CD4-positive, alpha-beta T cell treated with Interleukin-4 for 4 hours (primary cell): ENCODE measurements around the gene CSF2RB.

Experiments used
- DNase-seq: peaks from one replicate; pipeline ENCODE4 v3.0.0-alpha.2; 2020

Gene CSF2RB

DNA sequence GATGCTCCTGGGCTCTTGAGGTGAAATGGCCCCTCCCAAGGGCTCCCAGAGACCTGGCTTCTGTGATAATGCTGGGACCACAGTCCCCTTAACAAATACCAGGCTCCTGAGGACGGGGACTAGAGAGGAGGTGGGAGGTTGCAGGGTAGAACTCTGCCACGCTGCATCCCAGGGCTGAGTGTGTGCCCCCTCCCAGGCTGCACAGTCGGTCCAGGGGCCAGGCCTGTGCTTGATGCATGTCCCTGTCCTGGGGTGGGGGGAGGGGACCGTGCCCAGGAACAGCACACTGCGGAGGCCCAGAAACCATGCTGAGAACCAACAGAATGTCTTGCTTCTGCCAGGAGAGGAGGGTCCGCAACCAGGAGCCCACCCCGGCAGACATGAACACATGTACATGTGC, 9.3 kb downstream of the CSF2RB start:
- no peak for DNase-seq

DNA sequence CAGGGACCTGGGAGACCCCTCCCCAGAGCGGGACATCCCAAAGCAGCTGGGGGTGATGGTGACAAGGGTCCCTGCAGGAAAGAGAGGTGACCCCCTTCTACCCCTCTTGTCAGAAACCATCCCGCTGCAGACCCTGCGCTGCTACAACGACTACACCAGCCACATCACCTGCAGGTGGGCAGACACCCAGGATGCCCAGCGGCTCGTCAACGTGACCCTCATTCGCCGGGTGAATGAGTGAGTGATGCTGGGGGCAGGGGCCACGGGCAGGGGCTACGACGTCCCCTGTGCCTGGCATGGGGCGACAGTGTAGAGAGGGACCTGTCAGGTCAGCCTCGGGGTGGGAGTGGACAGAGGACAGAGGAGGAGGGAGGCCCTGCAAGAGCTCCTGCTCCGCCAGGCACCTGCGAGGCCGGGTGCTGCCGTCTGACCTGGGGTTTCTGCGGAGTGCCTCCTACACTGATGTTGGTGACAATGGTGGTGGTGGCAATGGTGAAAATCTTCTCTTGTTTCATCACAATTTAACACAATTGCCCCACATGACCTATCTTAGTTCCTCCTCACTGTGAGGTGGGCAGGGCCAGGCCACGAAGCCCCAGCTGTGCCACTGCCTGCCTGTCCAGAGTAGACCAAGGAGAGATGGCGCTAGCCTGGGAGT, 9.8 kb downstream of the CSF2RB start:
- no peak for DNase-seq

DNA sequence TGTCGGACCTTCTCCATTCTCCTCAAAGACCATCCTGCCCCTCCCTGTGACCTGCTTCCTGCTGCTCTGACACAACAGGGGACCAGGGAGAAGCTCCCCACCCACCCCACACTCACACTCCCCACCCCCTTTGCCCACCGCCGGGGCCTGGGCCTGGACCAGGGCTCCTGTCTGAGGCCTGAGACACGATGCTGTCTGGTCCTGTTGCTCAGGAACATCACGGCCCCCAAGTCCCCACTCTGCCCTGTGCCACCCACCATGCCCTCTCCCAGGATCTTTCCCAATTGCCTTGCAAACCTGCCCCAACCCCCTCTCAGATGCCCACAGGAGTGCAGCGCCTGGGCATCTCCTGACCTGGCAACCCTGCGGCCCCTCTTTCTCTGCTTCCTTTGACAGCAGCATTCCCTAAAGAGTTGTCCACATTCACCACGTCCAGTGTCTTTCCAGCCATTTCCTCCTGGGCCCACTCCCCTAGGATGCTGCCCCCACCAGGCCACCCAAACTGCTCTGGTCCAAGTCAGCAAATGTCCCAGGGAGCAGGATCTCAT, 10.8 kb downstream of the CSF2RB start:
- no peak for DNase-seq

DNA sequence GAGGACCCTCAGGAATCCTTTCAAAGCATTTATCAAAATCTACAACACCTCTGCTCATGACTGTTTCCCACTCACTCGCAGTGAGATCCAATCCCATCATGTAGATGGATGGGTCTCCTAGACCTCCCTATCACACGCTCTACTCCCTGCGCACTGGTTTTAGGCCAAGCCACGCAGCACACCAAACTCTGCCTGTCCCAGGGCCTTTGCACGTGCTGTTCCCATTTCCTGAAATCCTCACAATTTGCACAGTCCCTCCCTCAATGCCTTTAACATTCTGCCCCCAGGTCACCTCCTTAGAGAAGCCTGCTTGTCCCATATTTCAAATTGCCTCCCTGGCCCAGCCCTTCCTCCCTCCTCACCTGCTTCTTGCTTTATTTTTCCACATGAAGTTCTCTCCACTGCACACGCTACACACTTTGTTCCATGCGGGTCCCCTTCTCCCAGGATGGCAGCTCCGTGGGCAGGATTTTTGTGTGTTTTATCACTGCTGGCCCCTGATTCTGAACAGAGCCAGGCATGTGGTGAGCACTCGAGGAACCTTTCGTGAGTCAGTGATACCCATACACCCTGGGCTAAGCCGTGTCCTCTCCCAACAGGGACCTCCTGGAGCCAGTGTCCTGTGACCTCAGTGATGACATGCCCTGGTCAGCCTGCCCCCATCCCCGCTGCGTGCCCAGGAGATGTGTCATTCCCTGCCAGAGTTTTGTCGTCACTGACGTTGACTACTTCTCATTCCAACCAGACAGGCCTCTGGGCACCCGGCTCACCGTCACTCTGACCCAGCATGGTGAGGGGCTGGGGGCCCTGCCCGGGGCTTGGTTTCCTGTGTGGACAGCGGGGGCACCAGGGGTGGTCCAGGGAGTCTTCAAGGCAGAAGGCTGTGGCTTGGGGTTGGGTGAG, 12.2 kb downstream of the CSF2RB start:
- no peak for DNase-seq

DNA sequence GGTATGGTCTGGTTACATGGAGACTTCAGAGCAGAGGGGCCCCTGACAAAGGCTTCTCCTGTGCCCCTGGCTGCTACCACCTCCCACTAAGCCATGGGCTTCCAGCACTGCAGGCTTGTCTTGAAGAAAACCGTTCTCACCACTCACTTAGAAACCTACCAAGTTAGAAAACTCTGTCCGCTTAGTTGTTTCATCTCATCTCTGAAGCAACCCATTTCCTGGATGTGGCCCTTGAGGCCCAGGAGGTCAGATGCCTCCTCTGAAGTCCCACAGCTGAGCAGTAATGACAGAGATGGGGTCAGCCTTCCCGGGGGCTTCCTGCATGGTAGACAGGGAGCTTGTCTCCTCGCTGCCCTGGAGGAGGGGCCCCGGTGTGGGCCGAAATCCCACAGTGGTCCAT, 12.9 kb downstream of the CSF2RB start:
- no peak for DNase-seq

DNA sequence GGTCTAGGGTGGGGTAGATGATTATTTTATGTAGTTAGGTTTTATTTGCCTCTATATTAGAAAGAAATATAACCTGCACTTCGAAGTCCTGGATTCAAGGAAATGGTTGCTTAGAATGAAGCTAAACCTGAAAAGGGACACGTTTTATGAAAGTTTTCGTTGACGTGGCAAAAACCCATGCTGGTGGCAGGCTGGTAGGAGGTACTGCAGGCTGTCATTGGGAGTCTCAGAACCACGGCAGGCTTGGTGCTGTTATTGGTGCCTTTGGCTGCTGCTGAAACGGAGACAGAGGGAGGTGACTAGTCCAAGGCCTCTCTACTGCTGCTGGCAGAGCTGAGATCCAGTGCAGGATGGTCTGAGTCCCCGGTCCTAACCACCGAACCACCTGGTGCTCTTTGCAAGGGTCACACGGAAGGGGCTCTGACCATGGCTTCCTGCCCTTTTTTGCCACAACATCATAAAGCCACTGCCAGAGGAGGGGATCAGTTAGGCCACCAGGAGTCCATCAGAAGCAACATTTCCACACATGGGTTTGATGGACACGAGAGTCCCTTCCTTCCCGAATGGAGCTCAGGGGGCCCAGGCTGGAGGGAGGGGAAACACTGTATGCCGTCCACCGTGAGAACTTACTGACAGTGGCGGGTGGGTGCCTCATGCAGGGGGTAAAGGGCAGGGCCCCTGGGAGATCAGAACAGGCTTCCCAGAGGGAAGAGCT, 13.4 kb downstream of the CSF2RB start:
- no peak for DNase-seq

DNA sequence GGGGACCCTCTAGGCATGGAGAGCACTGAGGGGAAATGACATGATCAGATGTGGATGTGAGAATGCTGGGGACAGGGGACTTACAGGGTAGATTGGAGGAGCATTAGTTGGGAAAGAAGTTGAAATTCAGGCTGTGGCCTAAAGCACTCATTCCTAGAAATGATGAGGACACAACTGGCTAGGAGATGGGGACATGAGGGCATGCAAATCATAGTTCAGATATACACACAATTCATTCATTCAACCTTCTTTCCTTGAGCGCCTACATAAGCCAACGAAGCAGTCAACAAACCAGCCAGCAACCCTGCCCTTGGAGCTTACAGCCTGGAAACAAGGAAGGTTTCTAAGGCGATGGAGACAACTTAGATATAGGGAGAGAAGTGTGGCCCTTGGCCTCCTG, 14.2 kb downstream of the CSF2RB start:
- no peak for DNase-seq

DNA sequence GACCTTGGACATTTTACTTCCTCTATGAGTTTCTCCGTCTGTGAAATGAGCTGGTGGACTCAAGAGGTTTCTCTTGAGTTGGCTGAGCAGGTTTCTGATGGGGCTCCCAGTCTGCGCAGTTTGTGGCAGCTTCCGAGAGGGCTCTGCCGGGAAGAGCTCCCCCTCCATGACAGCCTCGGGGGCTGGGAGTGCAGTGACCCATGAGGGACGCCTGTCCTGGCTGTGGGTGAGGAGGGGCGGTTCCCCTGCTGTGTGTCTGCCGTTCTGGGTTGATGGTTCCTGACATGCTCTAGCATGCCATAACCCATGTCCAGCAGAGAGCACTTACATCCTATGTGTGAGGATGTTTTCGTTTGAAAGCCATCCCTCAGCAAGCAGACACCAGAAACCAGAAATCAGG, 14.8 kb downstream of the CSF2RB start:
- no peak for DNase-seq

DNA sequence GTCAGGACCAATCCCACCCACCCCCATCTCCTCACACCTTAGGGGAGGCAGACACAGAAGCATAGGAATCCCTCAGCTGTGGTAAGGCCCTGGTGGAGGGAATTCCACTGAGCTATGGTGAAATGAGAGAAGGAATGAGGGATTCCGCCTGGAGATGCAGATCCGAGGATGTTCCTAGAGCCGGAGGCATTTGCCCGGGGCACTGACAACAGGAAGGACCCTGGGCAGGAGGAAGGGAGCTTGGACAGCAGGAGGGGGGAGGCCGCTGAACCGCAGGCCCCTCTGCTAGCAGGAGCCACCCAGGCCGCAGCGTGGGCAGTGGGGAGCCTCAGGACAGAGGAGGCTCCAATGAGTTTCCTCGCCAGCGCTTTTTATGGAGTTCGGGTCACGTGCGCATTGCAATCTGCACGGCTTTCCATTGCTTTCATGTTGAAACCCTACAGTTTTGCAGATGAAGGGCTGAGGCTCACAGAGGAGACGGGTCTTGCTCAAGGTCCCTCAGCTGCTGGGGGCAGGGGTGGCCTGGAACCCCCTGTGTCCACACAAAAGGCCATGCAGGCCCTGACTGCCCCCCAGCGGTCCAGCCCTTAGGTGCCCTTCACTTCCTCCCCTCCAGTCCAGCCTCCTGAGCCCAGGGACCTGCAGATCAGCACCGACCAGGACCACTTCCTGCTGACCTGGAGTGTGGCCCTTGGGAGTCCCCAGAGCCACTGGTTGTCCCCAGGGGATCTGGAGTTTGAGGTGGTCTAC, 15.5 kb downstream of the CSF2RB start:
- no peak for DNase-seq

DNA sequence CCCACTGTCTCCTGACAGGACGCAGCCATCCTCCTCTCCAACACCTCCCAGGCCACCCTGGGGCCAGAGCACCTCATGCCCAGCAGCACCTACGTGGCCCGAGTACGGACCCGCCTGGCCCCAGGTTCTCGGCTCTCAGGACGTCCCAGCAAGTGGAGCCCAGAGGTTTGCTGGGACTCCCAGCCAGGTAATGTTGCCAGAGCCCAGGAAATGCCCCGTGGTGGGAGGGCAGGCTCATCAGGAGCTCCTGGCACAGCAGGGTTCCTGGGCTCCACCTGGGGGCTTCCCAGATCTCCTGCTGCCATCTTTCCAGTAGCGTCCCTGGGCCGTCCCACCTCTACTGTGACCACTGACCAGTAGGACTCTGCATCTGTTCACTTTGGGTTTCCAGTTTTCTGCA, 16.2 kb downstream of the CSF2RB start:
- no peak for DNase-seq

DNA sequence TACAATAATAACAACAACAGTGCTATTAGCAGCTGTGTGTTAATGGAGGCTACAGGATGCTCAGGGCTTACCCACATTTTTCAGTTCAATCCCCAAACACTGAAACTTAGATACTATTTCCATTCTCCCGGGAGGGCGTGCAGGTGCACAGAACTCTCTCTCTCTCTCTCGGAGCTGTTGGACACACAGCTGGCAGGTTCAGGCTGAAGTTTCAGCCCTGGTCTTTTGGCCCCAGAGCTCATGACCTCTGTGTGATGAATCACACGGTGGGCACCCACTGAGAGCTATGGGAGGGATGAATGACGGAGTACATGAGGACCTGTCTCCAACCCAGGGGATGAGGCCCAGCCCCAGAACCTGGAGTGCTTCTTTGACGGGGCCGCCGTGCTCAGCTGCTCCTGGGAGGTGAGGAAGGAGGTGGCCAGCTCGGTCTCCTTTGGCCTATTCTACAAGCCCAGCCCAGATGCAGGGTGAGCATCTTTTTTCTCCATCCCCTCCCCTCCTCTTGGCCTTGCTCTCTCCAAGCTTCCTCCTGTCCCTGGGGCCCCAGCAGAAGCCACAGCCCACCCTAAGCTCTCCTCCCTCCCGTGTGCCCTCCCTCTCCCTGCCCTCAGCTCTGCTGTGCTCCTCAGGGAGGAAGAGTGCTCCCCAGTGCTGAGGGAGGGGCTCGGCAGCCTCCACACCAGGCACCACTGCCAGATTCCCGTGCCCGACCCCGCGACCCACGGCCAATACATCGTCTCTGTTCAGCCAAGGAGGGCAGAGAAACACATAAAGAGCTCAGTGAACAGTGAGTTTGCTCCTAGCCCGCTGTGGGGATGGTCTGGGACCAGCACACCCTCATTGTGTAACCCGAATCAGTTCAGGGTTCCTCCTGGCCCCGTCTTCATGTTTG, 16.9 kb downstream of the CSF2RB start:
- no peak for DNase-seq

DNA sequence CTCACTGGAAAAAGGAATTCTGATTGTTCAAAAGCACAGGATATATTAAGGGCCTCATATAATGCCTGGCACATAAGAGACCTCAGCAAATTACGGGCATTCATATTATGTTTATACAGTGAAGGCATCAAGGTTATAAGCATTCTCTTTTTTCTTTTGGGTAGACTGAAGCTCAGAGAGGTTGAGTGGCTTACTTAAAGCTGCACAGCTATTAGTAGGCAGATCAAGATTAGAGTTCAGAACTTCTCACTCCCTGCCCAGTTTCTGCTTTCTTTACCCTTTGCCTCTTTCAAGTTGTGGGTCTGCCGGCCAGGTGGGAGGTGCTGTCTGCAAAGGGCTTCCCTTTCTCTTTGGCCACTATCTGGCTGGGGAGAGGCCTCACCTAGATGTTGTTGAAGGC, 18.0 kb downstream of the CSF2RB start:
- no peak for DNase-seq

DNA sequence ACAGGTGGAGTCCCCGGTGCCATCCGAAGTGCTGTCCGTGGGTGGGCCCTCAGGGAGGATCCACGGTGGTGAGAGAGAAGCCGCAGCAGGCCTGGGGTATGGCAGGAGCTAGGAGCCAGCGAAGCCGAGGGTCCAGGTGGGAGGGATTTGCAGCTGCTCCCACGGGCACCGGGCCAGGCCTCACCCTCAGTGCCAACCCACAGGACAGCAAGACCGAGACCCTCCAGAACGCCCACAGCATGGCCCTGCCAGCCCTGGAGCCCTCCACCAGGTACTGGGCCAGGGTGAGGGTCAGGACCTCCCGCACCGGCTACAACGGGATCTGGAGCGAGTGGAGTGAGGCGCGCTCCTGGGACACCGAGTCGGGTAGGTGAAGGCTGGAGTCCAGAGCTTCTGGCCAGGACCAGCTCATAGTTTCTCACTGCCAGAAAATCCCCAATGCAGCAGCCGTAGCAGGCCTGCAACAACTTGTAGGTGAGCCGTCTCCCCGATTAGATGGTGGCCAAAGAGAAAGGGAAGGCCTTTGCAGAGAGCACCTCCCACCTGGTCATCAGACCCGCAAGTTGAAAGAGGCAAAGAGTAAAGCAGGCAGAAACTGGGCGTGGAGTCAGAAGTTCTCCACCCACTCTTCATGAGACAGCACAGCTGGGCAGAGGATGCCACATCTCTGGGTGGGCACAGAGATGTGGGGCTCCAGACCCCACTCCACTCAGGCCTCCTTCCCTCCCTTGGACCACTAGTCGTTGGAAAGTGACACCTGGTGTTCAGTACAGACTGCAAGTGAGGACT, 20.4 kb downstream of the CSF2RB start:
- no peak for DNase-seq

DNA sequence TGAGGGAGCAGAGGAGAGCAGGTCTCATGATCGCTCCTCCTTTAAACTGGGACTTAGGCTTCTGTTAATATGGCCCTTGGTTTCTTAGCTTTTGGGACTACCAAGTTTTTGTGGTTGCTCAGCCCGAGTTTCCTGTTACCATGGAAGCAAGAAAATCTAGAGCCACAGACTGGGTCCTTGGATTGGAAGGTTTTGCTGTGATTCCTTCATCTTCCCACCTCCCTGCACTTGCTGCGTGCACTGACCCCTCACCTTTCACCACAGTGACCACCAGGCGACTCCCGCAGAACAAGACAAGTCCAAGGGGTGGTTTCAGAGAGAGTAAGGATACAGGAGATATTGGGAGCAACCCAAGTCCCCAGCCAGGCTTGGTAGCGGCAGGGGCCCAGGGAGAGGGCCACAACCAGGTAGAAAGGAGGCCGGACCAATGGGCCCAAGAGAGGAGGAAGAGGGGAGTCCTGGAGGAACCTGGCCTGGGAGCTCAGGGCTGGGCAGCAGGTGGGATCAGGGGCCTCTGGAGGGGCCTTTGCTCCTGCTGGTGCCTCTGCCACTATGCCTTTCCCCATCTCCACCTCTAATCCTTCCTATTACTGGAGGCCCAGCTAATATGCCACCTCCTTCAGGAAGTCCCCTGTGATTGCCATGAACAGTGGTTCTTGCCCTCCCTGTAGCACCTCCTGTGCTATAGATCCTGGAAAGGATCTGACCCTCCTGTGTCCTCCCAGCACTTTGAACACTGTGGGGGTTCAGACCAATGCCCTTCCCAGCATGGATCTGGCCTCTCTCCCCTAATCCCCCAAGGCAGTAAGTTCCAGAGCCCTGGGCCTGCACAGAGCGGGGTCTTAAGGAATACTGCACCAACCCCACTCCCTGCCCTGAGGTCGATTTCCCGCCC, 21.2 kb downstream of the CSF2RB start:
- DNase-seq: no peak

DNA sequence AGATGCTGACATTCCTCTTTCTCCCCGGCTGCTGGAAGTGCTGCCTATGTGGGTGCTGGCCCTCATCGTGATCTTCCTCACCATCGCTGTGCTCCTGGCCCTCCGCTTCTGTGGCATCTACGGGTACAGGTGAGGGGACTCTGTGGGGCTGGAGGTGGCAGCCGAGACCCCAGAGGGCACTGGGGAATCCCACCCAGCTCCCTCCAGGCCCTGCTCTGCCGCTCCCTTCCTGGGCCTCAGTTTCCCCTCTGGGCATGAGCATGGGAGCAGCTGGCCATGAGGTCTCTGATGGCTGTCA, 21.8 kb downstream of the CSF2RB start:
- DNase-seq: no peak

DNA sequence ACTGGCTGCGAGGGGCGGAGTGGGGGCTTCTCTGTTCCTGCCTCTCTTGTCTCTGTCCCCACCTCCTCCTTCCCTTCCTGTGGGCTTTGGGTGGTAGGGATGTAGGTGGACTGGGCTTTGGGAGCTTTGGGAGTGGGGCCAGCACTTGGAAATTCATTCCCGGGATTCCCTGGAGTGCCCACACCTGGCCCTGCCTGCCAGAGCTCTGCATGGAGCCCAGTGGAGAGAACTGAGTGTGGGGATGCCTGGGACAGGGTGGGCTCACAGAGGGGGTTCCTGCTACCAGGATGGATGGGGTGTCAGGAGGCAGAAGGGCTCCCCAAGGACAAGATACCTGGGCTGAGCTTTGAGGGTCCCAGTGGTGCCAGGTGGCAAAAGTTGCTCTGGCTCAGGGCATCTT, 22.3 kb downstream of the CSF2RB start:
- no peak for DNase-seq

DNA sequence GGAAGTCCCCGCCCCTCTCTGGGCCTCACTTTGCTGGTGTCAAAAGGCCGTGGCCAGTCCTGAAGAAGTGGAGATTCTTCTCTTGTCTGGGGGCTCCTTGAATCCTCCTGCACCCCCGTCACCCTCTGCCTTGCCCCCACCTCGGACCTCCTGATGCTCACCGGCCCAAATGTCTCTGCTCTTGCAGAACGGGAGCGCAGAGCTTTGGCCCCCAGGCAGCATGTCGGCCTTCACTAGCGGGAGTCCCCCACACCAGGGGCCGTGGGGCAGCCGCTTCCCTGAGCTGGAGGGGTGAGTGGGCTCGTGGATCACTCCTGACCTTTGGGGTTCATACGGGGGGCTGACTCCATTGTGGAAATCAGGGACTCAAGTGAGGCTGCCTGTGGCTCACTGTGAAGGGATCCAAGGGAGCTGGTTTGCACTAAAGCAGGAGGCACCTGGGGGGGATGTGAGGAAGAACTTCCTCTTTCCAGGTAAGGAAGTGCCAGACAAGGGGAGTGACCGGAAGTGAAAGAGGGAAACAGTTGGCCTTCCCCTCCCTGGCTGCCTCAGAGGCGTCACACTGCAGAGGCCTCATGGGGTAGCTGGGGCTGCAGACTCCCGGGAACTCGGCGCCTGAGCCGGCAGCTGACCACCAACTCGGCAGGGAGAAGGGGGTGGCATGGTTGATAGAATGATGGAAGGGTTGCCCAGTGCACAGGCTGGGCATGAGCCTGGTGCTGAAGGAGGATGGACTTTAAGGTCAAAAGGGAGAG, 23.1 kb downstream of the CSF2RB start:
- DNase-seq: no peak

DNA sequence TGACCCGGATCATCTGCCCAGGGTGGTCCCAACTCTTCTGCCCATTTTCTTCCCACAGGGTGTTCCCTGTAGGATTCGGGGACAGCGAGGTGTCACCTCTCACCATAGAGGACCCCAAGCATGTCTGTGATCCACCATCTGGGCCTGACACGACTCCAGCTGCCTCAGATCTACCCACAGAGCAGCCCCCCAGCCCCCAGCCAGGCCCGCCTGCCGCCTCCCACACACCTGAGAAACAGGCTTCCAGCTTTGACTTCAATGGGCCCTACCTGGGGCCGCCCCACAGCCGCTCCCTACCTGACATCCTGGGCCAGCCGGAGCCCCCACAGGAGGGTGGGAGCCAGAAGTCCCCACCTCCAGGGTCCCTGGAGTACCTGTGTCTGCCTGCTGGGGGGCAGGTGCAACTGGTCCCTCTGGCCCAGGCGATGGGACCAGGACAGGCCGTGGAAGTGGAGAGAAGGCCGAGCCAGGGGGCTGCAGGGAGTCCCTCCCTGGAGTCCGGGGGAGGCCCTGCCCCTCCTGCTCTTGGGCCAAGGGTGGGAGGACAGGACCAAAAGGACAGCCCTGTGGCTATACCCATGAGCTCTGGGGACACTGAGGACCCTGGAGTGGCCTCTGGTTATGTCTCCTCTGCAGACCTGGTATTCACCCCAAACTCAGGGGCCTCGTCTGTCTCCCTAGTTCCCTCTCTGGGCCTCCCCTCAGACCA, 24.0 kb downstream of the CSF2RB start:
- no peak for DNase-seq

DNA sequence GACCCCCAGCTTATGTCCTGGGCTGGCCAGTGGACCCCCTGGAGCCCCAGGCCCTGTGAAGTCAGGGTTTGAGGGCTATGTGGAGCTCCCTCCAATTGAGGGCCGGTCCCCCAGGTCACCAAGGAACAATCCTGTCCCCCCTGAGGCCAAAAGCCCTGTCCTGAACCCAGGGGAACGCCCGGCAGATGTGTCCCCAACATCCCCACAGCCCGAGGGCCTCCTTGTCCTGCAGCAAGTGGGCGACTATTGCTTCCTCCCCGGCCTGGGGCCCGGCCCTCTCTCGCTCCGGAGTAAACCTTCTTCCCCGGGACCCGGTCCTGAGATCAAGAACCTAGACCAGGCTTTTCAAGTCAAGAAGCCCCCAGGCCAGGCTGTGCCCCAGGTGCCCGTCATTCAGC, 24.6 kb downstream of the CSF2RB start:
- DNase-seq: no peak
